GM10248 (cell line): Measurements from ENCODE around the gene PRSS16.
"Not testable (repeated sequence)": the region's sequence is repeated elsewhere in the genome, so short reads cannot be mapped to it uniquely, and the experiment has no call there.

Source experiments
- CTCF ChIA-PET: fragments of 300-600 bp; sonication (Branson Sonifier 250); formaldehyde crosslinking; extraction: SDS; loops from one replicate; lab custom pipeline; 2021; ENCODE audit warnings: antibody characterized with exemption; lab: Yijun Ruan, JAX
- POLR2A ChIA-PET: fragments of 350-650 bp; sonication (Branson Sonifier 250); formaldehyde crosslinking; extraction: SDS; loops from one replicate; lab custom pipeline; 2020; ENCODE audit warnings: antibody characterized with exemption; lab: Yijun Ruan, JAX
- DNase-seq: peaks from one replicate; pipeline ENCODE4 v3.0.0; 2012; ENCODE audit errors: extremely low spot score
- TF ChIP-seq, protein P1 (sequence below): IDR thresholded peaks from 2 replicates; pipeline ENCODE4 v1.5.1; 2012; ENCODE audit warnings: mild to moderate bottlenecking, low read depth; ENCODE audit errors: extremely low read depth, missing control alignments, control extremely low read depth

Gene PRSS16

DNA sequence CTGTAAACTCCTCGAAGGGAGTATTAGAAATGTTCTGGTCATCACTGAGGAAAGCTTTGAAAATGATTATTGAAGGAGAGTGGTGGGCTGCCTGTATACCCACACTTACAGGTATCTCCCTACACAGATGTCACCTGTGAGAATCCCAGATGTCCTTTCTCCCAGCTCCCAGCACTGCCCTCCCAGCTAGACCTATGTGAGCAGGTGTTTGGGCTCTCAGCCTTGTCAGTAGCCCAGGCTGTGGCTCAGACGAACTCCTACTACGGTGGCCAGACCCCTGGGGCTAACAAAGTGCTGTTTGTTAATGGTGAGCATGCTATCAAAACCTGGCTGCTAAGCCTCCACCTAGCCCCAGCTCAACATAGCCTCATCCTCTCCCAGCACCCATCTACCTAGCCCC, 7.1 kb downstream of the PRSS16 start:
- ChIA-PET CTCF (interaction anchor here (1.6 to 2.0 kb wide), 2 partner anchors 20 to 498 kb away, joined by 3 to 8 read pairs; no protein-coding TSS in a partner anchor), POLR2A (no interaction called here)
- DNase-seq, result no peak
- TF ChIP-seq, protein P1, sequence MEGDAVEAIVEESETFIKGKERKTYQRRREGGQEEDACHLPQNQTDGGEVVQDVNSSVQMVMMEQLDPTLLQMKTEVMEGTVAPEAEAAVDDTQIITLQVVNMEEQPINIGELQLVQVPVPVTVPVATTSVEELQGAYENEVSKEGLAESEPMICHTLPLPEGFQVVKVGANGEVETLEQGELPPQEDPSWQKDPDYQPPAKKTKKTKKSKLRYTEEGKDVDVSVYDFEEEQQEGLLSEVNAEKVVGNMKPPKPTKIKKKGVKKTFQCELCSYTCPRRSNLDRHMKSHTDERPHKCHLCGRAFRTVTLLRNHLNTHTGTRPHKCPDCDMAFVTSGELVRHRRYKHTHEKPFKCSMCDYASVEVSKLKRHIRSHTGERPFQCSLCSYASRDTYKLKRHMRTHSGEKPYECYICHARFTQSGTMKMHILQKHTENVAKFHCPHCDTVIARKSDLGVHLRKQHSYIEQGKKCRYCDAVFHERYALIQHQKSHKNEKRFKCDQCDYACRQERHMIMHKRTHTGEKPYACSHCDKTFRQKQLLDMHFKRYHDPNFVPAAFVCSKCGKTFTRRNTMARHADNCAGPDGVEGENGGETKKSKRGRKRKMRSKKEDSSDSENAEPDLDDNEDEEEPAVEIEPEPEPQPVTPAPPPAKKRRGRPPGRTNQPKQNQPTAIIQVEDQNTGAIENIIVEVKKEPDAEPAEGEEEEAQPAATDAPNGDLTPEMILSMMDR, result no peak

DNA sequence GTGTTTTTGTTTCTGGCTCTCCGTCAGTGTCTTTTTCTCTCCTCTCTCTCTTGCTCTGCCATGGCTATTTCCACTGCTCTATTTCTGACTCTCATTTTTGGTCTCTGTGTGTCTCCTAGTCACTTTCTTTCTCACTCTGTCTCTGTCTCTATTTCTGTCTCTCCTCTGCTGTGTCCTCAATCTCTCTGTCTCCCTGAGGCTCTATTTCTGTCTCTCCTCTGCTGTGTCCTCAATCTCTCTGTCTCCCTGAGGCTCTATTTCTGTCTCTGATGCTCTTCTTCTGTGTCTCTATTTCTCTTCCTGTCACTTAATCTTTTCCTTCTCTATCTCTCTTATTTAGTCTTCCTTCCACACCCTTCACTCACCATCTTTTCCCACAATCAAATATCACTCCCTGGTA, 8.4 kb downstream of the PRSS16 start:
- DNase-seq, result no peak
- ChIA-PET POLR2A (no interaction called here), CTCF (no interaction called here)
- TF ChIP-seq, protein P1, result no peak

DNA sequence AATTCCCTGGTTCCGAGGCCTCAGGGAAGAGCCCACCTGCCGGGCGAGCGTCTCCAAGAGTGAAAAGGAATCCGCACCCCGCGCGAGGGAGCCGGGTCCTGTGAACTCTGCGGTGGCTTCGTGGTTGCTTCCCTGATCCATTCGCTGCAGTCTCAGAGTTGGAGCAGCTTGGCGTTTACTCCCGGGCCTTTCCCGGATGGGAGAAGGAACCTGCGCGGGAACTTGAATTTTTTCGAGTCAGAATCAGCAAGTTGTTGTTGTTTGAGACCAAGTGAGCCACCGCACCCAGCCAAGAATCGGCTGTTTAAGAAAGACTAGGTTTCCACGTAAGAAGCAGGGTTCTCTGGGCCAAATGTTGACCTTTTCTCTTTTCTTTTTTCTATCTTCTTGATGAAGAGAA, 12.9 kb downstream of the PRSS16 start:
- TF ChIP-seq, protein P1, result no peak
- CTCF ChIA-PET, result no interaction called here
- POLR2A ChIA-PET, result no interaction called here
- DNase-seq, result no peak

DNA sequence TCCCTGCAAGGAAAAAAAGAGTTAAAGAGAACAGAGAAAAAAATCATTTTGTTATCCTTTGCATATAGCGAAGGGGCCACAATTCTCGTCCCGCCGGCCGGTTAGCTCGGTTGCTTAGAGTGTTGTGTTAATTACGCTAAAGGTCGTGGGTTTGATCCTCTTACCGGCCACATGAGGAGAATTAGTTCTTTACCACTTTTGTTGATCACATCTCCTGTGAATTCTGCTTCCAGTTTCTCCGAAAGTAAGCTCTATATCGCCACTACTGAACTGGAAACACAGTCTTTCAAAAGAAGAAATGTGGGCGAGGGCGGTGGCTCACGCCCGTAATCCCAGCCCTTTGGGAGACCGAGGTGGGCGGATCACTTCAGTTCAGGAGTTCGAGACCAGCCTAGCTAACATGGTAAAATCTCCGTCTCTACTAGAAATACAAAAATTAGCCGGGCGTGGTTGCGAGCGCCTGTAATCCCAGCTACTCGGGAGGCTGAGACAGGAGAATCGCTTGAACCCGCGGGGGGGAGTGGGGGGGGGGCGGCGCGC, 13.4 kb downstream of the PRSS16 start:
- POLR2A ChIA-PET, result interaction anchor here (0.6 kb wide), 1 partner anchor 374 kb away, joined by 11 read pairs; no protein-coding TSS in a partner anchor
- CTCF ChIA-PET, result no interaction called here
- TF ChIP-seq, protein P1, result no peak
- no peak for DNase-seq

DNA sequence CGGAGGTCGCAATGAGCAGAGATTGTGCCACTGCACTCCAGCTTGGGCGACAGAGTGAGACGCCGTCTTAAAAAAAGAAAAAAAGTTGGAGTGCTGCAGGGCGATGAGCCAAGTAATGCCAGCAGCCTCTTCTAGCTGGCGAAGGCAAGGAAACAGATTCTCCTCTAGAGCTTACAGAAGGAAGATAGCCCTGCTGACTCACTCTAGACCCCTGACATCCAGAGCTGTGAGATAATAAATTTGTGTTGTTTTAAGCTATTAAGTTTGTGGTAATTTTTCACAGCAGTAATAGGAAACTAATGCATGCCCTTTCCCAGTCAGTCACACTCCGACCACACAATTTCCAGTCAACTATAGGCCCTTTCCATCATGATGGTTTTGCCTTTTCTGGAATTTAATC, 16.4 kb downstream of the PRSS16 start:
- CTCF ChIA-PET, result interaction anchor here (2.2 kb wide), 1 partner anchor 12 kb away, joined by 10 read pairs; no protein-coding TSS in a partner anchor
- DNase-seq, result no peak
- TF ChIP-seq, protein P1, result no peak
- POLR2A ChIA-PET, result no interaction called here

DNA sequence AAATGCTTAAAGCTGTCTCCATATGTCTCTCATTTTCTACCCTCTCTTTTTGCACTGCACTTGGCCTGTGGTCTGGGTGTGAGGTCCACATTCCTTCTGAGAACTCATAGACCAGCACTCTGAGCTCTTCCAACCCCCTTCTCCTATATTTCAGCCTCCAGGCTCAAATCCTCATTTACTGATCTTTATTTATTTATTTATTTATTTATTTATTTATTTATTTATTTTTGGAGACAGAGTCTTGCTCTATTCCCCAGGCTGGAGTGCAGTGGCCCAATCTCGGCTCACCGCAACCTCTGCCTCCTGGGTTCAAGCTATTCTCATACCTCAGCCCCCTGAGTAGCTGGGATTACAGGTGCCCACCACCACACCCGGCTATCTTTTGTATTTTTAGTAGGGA, 19.5 kb downstream of the PRSS16 start:
- POLR2A ChIA-PET, DNase-seq, CTCF ChIA-PET: not testable (repeated sequence)

DNA sequence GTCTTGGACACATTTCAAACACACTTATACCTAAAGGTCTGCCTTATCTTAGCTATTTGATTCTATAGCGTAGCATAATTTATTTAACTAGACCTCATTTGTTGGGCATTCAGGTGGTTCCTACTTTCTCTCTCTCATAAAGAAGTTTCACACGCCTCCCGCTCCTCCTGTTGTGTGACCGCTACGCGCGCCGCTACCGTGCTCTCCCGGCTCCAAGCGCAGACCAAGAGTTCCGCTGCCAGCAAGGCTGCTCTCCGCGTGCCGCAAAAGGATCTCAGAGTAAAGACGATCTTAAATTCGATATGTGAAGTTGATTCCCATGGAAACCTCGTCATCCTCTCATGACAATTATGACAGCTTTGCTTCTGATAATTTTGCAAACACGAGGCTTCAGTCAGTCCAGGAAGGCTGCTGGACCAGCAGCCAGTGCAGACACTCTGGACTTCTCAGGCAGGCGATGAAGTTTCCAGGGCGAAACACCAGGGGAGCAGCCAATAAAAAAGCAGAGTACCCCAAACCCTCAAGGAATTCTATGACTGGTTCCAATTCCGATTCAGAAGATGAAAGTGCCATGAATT, 20.4 kb downstream of the PRSS16 start:
- POLR2A ChIA-PET, result no interaction called here
- TF ChIP-seq, protein P1, result no peak
- CTCF ChIA-PET, result no interaction called here
- DNase-seq, result no peak
